Activated CD4-positive, alpha-beta T cell treated with anti-CD3 and anti-CD28 coated beads, Interleukin-2, Interleukin-4, amounts not matched to agents 100 ng/mL and 50 ng/mL, durations not matched to agents 16 hours and 8 hours (primary cell): ENCODE data around the gene TTLL4.
"Not testable (repeated sequence)": the region's sequence is repeated elsewhere in the genome, so short reads cannot be mapped to it uniquely, and the experiment has no call there.

Experiments
- DNase-seq: peaks from one replicate; pipeline ENCODE4 v3.0.0-alpha.2; 2020; ENCODE audit warnings: low spot score

Gene TTLL4

DNA sequence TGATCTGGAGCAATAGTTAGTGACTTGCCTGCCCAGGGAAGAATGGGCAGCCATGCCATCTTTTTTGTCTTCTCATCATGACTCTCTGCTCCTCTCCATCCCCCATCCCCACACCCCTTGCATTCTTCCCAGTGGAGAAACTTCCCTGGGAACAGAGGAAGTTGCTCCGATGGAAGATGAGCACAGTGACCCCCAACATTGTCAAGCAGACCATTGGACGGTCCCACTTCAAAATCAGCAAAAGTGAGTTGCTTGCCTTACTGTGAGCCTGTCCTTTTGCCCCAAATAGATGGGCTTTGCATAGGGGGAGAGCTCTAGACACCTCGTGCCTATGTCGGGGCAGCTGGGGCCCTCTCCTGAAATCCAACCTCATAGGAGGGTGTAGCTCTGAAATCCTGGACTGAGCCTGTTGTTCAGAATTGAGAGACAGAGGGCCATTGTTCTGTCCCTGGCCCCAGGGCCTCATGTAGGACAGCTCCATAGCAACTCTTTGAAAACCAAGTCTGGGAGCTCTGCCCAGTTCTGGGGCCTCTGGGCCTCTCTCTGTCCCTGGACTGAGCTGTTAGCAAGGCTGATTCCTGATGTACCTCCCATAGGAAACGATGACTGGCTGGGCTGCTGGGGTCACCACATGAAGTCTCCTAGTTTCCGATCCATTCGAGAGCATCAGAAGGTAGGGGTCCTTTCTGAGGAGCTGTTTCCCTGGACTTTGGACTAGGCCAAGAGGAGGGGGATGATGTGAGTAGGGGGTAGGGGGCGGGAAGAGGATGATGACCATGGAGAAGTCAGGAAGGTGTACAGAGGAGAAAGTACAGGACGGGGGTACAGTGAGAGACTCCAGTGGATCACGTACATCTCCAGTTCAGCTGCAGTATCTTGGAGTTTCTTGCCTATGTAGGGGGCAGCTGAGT, 35.2 kb downstream of the TTLL4 start:
- DNase-seq = no peak

DNA sequence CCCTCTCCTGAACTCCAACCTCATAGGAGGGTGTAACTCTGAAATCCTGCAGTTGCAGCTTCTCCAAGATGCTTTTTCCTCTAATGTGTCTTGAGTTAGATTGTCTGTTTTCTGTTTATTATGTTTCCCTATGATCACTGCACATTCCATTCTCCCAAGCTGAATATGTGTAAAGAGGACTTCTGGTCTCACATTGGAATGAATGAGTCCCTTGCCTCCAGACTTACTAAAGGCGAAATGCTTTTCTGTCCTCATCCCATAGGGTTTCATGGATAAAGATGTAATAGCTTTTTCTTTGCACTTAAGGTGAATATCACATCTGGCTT, 35.8 kb downstream of the TTLL4 start:
- DNase-seq = no peak

GRCh38 chr2:218746960-218747359, 36.3 kb downstream of the TTLL4 start:
- no peak for DNase-seq

- DNase-seq = no peak
These were observed 38.3 kb downstream of the TTLL4 start for GRCh38 chr2:218748741-218749441.

DNA sequence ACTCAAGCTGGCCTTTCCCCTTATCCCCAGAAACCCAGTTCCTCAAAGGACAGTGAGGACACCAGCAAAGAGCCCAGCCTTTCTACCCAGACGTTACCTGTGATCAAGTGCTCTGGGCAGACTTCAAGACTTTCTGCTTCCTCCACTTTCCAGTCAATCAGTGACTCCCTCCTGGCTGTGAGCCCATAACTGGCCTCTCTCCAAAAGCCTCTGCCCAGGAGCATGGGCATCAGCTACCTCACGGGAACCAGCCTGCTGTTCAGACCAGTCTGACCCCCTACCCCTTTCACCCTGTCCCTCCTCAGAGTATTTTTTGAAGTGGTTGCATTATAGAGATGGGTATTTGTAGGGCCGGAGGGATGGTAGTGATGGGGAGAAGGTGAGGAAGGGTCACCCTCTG, 43.6 kb downstream of the TTLL4 start:
- DNase-seq = no peak

DNA sequence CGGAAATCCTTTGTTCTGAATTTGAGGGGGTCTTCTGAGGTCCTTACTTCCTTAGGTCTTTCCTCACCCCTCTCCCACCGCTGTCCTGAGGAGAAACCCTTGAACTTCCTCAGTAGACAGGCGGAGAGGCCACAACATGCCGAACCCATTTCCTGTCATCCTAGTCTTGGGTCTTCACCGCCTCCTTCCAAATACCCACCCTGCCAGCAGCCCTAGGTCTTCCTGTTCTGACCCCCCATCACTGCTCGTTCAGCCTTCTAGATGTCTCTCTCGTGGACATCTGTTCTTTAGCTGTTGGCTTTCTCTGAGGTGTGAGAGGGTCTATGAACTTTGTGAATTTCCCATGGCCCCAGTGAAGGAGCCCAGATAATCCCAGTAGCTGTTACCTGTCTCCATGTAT, 44.1 kb downstream of the TTLL4 start:
- DNase-seq = no peak

DNA sequence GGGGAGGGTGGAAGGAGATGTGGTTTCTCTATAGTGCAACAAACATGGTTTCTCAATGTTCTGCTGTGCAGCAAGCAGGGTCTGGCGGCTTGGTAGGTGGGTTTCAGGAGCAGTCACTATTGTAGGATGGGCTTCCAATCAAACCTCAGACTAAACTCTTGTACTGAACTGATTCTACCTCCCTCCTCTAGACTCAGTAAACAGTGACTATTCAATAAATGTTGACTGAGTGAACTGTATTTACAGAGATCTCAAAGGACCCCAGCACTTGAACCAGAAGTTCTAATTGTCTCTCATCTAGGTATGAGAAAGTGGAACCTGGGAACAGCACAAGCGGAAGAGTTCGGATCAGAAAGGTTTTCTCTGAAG, 44.5 kb downstream of the TTLL4 start:
- DNase-seq = no peak

DNA sequence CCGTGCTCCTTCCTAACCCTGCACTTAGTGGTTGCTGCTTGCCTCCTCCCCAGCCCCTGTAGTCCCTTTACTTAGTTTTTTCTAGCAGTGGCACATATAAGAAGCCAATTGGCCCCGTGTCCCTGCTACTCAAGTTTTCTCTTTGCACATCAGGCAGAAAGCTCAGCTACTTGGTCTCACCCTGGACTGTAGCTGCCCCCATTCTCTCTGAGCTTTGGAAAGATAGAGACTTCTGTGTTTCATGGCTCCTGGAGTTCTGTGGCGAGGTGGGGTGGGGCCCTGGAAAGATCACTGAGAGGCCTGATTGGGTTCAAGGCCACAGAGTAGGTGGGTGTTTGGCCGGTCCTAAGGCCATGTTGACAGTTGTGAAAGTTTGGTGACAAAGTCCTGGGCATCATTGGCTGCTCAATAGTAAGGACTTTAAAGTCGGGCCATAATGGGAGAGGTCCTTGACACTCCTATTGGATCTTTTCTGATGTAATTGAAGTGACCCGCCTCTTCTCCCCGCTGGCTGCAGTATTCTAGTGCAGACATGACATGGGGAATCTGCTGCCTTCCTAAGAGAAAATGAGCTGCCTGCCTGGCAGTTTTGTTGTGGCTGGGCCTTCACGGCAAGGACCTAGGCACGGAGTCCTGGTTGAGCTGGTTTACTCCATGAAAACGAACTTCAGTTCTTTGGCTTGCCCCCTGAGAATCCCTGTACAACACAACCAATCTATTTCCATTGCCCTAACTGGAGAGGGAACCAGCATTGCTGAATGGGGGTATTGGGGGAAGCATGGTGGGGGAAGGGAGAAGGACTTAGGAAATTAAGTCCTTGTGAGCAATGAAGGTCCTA, 45.2 kb downstream of the TTLL4 start:
- no peak for DNase-seq

GRCh38 chr2:218756599-218757377, 46.2 kb downstream of the TTLL4 start:
- DNase-seq = no peak

GRCh38 chr2:218761795-218762194, 51.2 kb downstream of the TTLL4 start:
- no peak for DNase-seq

DNA sequence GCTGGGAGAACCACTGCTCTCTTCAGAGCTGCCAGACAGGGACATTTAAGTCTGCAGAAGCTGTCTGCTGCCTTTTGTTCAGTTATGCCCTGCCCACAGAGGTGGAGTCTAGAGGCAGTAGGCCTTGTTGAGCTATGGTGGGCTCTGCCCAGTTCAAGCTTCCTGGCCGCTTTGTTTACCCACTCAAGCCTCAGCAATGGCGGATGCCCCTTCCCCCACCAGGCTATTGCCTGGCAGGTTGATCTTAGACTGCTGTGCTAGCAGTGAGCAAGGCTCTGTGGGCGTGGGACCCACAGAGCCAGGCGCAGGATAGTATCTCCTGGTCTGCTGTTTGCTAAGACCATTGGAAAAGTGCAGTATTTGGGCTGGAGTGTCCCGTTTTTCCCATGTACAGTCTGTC, 62.1 kb downstream of the TTLL4 start:
- DNase-seq = not testable (repeated sequence)

- DNase-seq = no peak
These were observed 63.2 kb downstream of the TTLL4 start for GRCh38 chr2:218773881-218774280.

DNA sequence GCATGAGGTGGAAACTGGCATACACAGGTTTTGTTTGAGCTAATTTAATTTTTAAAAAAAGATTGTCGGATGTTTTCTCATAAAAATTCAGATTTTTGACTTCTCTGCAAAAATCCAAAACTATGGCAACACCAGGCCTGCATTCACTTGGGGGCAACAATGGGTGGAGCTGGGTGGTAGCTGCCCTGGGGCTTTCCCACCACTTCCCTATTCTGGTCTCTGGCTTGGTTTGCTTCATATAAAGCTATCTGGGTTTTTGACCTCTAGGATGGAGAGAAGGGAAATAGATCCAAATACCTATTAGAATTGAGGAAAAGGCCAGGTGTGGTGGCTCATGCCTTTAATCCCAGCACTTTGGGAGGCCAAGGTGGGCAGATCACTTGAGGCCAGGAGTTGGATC, 65.9 kb downstream of the TTLL4 start:
- DNase-seq = no peak

DNA sequence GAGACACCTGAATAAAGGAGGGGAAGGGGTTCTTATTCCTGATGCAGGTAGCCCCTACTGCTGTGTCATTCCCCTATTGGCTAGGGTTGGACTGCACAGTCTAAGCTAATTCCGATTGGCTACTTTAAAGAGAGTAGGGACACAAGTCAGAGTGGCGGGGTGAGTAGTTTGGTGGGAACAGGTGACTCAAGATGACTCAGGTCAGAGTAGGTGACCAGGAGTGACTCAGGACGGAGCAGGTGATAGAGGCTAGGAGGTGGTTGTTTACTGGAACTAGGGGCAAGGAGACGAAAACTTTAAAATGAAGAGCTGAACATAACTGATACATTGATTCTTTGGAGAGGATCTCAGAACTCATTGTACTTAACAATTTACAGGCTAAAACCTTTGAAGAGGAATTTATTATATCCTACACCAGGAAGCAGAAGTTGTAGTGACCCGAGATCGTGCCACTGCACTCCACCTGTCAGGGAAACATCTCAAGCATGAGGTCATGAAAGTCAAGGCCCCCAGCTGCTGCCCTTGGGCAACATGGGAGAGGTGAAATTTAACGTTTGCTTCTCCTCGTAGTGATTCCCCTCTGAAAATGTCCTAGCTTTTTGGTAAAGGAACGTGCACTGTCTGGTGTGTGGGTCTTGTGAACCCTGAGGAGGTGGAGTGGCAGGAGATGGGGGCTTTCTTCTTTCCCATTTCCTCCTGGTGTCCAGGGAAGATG, 66.8 kb downstream of the TTLL4 start:
- DNase-seq = no peak

DNA sequence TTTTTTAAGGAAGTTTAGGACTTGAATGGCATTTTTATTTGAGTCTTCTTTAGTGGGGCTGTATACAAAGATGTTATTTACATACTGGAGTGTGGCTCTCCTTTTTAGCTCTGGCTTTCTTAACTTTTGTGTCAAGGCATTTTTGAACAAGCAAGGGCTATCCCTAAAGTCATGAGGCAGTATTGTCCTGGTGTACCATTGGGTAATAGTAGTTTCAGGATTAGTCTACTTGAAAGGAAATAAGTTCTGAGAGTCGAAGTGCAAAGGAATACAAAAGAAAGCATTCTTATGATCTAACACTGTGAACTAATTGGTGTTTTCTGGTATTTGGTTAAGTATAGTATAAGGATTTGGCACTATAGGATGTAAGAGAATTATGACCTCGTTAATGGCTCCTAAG, 69.4 kb downstream of the TTLL4 start:
- no peak for DNase-seq

- DNase-seq = no peak
These were observed 70.4 kb downstream of the TTLL4 start for GRCh38 chr2:218780851-218781690.

GRCh38 chr2:218781691-218782527, 71.3 kb downstream of the TTLL4 start, which contains the start of gene CYP27A1:
Gene CYP27A1, plus strand, starts transcription at chr2:218782147. Its CDS starts 36 bp downstream, at chr2:218782183.
- DNase-seq = no peak

- DNase-seq = no peak
These were observed 71.9 kb downstream of the TTLL4 start for GRCh38 chr2:218782528-218782844.

DNA sequence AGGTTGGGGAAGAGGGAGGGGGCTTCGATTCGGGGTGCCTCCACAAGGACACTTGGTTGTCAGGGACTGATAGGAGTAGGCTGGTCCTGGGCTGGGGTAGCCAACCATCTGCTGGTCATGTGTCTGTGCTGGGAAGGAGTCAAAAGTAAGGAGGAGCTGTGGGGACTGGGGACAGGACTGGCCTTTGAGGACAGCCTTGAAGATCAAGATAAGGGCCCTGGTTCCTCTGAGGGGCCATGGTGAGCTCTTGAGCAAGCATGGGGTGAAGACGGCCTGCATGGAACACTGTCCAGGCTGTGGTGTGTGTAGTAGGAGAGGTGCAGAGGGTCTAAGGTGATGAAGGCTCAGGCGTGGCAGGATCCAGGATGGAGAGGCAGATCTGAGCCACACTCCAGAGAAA, 73.1 kb downstream of the TTLL4 start:
- no peak for DNase-seq

DNA sequence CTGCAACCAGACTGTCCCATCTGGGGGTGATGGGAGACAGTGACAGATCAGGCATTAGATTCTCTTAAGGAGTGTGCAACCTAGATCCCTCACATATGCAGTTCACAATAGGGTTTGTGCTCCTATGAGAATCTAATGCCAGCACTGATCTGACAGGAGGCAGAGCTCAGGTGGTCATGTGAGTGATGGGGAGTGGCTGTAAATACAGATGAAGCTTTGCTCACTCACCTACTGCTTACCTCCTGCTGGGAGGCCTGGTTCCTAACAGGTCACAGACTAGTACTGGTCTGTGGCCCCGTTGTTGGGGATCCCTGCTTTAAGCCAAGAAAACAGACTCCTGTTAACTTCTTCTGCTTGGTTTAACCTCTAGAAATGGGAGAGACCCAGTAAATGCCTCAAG, 74.5 kb downstream of the TTLL4 start:
- DNase-seq = no peak
